GM12892 (cell line): ENCODE data around the gene CDH4.

Experiments used
- POLR2A ChIP-seq: IDR thresholded peaks from 2 replicates; pipeline ENCODE4 v1.6.1; 2011; ENCODE audit warnings: low read depth, low read length, control low read depth
- TAF1 ChIP-seq: IDR thresholded peaks from 2 replicates; pipeline ENCODE4 v1.6.1; 2011; ENCODE audit warnings: low read depth, mild to moderate bottlenecking, control low read depth, low read length, borderline replicate concordance

- TF ChIP-seq POLR2A (no peak), TAF1 (no peak)
These were observed 31.9 kb upstream of the CDH4 start for GRCh38 chr20:61220131-61220530.
